ENCODE results near the gene WASF2.
A peak's percentile ranks its signal among the peaks of the same experiment; 100 is the strongest.
"Not testable (repeated sequence)": the region's sequence is repeated elsewhere in the genome, so short reads cannot be mapped to it uniquely, and the experiment has no call there.

The WASF2 gene

DNA sequence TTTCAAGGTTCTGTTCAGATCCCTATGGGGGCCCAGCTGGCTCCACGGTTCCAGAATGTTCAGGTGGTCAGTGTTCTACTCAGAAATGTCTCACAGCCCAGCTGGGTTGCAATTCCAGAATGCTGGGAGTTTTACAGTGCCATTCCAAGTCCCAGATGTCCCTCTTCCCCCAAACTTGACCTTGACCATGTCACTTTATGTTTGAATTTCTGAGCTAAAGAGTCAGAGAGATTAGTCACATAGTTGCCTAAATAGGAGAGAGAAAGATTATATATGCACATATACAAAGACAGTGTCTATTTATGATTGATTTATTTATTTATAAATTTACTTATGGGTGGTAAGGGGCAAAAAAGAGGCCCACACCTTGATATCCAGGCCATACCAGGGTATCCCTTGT is 95.0 kb downstream of the WASF2 start:
- DNase-seq: no peak

DNA sequence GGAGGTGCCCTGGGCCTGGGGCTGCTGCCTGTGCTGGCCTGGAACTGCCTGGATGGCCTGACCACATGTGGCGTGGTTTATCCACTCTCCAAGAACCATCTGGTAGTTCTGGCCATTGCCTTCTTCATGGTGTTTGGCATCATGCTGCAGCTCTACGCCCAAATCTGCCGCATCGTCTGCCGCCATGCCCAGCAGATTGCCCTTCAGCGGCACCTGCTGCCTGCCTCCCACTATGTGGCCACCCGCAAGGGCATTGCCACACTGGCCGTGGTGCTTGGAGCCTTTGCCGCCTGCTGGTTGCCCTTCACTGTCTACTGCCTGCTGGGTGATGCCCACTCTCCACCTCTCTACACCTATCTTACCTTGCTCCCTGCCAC is 95.7 kb downstream of the WASF2 start:
- DNase-seq: no peak

DNA sequence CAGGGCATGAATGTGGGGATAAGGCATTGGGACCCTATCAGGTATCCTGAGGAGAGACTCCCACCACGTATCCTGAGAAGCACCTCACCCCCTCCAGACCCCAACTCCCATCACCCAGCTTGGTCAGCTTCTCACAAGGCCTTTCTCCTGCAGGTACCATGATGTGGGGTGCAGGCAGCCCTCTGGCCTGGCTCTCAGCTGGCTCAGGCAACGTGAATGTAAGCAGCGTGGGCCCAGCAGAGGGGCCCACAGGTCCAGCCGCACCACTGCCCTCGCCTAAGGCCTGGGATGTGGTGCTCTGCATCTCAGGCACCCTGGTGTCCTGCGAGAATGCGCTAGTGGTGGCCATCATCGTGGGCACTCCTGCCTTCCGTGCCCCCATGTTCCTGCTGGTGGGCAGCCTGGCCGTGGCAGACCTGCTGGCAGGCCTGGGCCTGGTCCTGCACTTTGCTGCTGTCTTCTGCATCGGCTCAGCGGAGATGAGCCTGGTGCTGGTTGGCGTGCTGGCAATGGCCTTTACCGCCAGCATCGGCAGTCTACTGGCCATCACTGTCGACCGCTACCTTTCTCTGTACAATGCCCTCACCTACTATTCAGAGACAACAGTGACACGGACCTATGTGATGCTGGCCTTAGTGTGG is 96.2 kb downstream of the WASF2 start:
- no peak for DNase-seq

DNA sequence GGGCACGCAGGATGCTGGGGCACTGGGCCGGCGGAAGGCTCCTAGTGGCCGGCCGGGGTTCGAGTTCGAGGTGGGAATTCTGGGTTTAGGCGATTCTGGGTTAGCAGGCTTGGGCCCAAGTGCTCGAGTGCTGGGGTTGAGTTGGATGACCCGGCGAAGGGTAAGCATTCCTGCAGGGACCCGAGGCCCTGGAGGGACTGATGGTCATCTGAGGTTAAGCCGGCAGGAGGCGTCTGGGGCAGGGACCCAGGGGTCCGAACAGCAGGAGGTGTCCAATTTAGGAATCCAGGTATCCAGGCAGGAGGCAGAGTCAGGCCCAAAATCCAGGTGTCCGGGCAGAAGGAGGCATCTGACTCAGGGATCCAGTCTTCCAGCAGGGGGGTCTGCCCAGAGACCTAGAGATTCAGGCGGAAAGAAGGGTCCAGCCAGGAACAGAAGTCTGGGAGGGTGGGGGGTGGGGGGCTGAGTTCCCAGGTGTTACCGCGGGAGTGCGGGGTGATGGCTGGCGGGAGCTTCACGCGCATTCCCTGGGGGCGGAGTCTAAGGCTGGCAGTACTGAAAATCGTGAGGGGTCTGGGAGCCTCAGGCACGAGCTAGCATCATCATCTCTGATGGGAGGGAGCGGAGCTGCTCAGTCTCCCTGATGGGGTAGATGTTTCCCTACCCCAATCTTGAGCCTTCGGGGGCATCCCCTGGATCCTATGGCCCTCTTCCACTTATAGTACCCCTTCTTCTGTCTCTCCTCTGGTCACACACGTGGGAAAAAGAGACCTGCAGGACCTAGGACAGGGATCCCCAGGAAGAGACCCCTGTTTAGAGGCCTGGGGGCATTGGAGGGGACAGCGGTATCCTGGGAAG is 97.0 kb downstream of the WASF2 start:
- DNase-seq: no peak

DNA sequence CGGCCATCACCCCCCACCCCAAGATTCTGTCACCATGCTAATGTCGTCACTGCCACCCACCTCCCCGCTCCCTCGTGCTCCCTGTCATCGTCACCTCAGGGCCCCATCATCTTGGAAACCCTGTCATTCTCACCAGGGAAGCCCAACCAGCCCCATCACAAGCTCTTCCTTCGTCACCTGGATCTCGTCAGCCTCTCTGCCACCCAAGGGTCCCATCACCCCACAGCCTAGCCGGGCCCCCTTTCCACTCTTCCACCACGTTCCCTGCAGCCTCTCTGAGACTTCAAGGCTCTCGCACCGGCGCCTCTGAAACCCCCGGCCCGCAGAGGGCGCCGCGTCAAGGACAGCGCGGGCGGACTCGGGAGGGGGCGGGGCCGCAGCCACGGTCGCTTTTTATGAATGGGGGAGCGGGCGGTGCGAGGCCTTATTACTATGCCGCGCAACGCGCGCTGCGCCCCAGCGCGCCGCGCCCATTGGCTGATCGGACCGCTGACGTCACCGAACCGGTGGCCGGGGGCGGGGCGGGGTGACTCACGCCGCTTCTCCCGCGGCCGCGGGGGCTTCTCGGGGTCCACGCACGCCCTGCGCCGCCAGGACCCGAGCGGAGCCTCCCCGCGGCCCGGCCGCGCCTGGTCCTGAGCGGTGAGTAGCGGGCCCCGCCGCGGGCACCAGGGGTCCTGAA is 97.7 kb downstream of the WASF2 start, which contains the start of gene GPR3:
TSS of gene GPR3 (plus strand) at position 527 of the 682 bp plus-strand sequence. CDS start 1,177 bp downstream, outside the sequence.
- DNase-seq: peak; percentile 59

DNA sequence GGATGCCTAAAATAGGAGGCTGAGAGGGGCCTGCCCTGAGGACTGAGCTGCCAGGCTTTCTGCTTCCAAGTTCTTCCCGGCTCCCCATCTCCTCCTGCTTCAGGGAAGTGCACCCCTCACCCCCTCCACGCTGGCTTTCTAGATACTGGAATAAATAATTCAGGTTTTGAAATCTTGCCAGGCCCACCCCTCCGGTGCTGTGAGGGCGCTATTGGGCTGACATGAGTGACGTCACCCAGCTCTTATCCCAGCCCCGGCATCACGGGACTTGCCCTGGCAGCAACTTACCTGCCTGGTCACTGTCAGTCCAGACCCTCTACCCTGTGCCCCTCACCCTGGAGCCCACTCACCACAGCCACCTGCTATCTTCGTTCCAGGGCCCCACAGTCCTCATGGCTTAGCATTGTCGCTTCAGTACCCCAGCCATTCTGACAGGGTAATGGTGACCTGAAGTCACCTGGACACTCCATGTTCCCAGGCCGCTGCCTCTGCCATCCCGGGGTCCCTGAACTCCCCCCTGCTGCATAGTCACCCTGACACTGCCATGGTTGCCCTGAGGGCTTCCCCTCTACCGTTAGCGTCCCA is 98.4 kb downstream of the WASF2 start:
- peak; percentile 4 for DNase-seq

DNA sequence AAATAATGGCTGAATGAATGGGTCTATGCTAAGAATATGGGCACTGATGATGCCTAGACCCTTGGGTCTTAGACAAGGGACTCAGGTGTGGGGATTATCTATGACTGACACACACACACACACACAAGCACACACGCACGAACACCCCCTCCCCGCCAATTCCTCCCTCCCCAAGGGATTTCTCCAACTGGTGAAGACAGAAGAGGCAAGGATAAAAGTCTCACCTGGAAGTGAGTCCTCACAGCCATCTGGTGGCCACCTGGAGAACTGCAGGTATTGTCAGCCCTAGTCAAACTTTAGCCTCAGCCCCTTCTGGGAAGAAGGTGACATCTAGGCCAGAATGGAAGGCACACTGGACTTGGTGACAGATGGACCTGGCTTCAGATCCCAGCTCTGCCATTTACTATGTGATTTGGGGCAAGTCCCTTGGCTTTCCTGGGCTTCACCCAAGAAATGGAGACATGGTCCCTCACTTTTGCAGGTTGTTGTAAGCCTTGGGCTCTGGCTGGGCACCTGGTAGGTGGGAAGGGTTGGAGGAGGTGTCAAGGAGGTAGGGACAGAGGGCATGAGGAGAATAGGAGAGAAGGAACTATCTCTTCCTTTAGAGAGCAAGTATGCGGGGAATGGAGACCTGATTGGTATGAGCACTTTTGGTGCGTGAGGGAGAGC is 101.5 kb downstream of the WASF2 start:
- DNase-seq: peak; percentile 3

DNA sequence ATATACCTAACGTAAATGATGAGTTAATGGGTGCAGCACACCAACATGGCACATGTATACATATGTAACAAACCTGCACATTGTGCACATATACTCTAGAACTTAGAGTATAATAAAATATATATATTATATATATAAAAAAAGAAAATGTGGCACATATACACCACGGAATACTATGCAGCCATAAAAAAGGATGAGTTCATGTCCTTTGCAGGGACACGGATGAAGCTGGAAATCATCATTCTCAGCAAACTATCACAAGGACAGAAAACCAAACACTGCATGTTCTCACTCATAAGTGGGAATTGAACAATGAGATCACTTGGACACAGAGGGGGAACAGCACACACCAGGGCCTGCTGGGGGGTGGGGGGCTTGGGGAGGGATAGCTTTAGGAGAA is 105.2 kb downstream of the WASF2 start:
- DNase-seq: not testable (repeated sequence)

DNA sequence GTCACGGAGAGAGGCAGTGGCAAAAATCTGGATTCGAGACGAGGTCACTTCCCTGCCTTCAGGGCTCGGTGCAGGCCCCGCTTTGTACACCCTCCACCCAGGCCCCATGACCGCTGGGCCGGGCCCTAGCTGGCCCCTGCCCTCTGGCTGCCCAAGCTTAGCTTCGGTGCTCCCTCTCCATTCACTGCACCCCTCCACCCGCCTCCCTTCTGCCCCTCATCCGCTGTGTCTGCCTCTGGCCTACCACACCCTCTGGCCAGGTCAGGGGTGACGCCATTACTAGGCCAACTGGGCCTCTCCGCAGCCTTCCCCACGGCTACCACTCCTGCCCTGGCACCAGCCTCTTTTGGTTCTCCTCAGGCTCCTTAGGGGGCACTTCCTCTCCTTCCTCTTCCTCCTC is 106.3 kb downstream of the WASF2 start:
- DNase-seq: no peak

DNA sequence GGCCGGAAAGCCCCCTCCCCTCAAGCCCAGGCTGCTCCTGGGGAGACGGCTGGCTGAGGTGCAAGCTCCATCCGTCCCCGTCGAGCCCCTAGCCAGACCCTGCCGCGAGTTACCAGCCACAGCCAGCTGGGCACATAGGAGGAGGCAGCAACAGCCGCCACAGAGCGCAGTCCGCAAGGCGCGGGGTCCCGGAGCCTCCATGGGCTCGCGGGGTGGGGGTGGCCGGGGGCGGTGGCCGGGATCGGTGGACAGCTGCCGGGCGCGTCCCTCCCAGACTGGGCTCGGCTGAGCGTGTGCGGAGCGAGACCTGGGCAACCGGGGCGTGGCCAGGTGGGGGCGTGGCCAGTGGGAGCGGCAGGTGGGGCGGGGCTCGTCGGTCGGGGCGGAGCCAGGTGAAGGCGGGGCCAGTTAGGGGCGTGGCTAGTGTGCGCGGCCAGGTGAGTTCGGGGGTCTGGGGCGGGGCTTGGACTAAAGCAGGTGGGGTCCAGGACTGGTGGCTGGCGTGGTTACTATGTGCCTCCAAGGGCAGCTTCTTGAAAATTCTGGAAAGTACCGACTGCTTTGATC is 106.8 kb downstream of the WASF2 start, which contains the start of gene CD164L2:
TSS of gene CD164L2 (minus strand) at position 295 of the 567 bp plus-strand sequence. CDS start at position 201, 94 bp downstream.
- peak; percentile 9 for DNase-seq

DNA sequence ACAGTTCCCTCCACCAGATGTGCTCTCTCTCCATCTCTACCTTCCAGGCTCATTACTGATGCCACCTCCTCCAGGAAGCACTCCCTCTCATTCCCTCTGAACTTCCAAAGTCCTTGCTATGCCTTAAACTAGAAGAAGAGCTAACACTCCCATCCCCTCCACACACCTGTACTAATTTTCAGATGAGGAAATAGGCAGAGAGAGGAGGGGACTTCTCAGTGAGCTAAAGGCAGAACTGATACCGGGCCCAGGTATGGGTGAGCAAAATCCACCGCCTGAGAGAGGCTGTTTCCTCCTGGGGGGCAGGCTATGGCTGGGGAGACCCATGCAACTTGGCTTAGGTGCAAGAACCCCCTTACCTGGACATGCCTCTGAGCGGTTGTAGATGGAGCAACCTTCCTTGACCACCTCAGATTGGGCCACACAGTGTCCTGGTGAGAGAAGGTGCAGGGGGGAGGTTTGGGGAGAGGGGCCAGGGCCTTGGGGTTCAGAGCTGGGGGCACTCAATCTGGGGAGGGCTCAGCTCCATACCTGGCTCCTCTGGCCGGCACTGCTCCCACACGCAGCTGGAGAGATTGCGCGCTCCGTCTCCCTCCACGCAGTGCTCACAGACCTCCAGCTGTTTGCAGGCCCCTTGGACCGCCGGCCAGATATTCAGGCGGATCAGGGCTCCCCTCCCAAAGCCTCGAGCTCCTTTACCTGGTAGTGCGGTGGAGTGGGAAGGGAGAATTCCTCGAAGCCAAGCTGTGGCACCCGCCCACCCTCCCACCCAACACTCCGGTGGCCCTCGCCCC is 107.8 kb downstream of the WASF2 start:
- no peak for DNase-seq

DNA sequence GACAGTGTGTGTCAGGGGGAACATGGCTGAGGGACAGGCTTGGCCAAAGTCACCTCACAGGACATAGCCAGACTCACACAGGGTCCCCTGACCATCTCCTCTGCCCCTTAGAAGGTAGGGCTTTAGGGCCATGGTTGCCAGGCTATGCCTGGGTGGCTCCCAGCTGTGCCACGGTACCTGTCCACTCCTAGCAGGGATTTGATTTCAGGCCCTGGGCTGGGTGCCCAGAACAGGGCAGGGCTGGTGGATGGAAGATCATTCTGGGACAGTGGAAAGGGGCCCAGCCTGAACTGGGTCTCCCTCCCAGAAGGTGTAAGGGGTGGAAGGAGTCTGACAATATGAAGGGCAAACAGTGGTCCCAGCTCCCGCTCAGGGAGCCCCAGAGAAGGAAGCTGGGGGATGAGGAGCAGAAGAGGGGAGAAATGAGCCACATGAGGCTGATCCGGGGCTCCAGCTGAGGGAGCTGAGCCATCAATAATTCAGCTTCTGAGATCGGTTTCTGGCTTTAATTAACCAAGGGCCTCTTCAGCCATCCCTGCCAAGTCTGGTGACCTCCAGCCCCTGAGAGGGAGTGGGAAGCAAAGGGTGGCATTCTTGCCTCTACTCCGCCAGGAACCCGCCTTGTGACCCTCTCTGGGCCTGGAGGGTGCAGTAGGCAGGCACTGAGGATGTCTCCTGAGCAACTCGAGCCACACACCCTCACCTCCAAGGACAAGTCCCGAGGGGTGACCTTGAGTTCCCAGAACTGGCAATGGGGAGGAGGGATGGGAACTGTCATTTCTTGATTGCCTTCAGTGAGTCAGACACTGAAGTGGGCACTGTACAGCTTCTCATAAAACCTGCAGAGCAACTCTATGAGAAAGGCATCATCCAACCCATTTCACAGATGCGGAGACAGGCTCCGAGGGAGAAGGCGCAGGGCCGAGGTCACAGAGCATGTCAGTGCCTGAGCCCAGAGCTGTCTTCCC is 108.9 kb downstream of the WASF2 start:
- no peak for DNase-seq

DNA sequence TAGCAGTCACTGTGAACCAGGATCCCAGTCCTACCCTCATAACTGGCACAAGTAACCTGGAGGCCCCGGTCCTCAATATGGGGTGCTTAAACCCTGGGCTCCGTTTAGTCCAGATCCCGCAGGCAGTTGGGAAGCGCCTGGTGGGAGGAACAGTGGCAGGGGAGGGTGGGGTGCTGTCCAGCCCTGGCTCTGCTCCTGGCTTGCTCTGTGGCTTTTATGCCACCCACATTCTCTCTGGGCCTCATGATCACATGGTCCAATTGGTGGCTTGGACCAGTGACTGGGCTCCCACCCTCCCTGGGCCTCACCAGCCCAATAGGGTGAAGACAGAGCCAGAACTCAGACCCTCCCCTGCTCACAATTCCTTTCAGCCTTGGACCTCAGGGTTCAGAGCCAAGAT is 109.7 kb downstream of the WASF2 start:
- no peak for DNase-seq

DNA sequence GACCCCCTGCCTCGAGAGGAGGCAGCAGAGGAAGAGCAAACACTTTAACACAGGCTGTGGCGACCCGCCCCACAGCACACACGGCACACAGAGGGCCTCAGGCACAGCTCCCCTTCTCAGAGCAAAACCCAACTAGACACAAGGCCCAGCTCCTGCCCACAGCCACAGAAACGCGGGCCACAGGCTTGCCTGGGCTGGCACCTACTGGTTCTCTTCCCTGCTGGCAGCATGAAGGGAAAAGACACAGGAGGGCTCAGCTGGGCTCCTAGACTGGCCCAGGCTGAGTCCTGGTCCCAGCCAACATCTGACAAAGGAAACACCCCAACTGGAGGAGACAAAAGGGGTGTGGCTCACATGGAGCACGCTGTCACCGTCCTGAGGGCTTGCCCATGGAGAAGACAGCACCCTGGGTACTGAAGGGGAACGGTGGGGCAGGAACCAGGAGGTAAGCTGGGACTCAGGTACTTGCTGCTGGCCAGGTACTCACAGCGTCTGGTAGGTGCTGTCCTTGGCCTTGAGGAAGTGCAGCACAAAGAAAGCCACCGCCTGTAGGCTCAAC is 110.3 kb downstream of the WASF2 start:
- DNase-seq: no peak

DNA sequence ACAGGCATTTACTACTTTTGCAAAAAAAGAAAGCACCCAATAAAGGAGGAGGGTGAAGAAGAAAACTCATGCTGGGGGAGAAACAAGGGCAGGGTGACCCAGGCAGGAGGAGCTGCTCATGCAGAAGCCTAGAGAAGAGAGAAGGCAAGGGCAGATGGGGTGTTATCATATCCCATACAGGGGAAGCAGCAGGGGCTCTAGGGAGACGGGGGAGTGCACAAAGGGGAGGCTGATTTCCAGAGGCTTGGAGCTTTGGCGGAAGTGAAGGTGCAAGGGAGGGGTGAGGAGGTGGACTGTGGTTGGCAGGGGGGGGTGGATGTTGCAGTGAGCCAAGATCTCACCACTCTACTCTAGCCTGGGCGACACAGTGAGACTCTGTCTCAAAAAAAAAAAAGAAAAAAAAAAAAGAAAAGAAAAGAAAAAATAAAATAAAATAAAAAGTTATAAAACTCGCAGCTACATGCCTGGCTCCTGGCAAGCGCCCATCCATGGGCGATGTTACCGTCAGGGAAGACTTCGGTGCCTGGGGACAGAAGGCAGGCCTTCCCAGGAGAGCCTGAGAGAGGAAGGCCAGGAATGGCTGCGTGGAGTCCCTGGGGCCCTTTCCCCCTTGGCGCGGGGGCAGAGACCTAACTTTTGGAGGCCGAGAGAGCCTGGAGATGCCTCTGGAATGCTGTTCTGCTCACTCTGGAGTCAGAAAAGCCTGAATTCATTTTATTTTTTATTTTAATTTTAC is 112.0 kb downstream of the WASF2 start:
- DNase-seq: no peak

DNA sequence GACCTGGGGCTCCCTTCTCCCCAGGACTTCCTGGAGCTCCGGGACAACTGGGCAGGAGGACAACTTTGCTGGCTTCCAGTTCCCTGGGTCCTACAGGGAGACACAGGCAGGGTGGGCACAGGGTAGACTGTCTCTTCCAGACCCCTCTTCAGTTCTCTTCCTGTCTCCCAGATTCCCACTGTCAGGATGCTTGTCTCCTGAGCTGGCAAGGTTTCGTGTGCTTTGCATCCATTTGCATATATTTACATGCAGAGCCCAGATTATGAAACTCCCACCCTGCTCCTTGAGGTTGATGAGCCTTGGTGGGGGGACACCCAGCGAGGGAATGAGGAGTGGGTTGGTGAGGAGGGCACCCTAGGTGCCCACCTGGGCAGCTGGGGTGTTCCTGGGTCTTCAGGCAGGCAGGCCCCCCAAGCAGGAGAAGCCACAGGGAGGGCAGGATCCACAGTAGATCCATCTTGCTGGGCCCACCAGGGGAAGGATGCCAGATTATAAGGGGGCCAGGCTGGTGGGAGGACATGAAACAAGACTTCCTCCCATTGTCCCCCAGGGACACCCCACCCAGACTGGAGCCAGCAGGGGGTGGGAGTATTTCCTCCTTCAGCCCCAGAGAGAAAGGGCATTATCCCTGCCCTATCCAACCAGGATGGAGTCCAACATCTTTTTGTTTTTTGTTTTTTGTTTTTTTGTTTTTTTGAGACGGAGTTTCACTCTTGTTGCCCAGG is 115.4 kb downstream of the WASF2 start, which contains the start of gene FCN3:
TSS of gene FCN3 (minus strand) at position 463 of the 725 bp plus-strand sequence. CDS start at position 457, 6 bp downstream.
- no peak for DNase-seq

DNA sequence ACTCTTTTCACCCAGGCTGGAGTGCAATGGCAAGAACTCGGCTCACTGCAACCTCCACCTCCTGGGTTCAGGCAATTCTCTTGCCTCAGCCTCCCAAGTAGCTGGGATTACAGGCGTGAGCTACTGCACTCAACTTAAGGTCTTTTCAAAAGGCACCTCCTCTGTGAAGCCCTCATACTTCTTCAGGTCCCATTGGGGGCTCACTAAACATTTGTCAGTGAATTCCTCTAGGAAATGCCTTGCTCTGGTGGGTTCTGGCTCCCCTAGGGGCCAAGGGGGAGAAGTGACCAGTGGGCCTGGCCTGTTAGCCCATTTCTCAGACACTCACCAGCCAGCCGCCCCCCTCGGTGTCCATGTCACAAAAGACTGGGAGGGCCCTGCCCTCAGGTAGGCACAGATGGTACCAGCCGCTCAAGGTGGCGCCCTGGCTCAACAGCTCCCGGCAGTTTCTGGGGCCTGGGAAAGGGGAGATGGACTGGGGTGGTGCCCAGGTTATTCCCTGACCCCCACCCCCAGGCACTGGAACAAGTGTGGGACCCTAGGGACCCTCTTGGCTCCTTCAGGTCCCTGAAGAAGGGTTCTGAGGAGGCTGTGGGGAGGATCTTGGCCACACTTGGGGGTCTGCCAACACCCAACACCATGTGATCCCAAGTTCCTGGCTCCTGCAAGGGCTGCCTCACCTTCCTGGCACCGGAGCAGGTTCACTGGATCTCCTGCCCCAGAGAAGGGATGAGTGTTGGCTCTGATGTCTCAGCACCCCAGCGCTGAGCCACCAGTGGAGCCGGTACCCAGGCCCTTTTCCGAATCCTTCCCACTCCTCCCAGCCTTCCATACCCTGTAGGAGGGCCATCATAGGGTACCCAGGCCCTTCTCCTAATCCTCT is 116.9 kb downstream of the WASF2 start:
- no peak for DNase-seq
